NCI-H187 (cell line): ENCODE results near the gene EXOC6B.

Experiments used
- DNase-seq, 2 experiments: peaks; one replicate each; lab custom pipeline; 2025; lab: John Stamatoyannopoulos, UW

EXOC6B gene

GRCh38 chr2:72350852-72351251 lies 475.0 kb downstream of the EXOC6B start:
- DNase-seq, result no peak

- no peak for DNase-seq
These were observed 476.8 kb downstream of the EXOC6B start for GRCh38 chr2:72349016-72349415.

- no peak for DNase-seq
These were observed 478.8 kb downstream of the EXOC6B start for GRCh38 chr2:72347081-72347480.

GRCh38 chr2:72341639-72342038 lies 484.2 kb downstream of the EXOC6B start:
- DNase-seq, result no peak

- DNase-seq, result no peak
These were observed 485.2 kb downstream of the EXOC6B start for GRCh38 chr2:72340665-72341064.

GRCh38 chr2:72338076-72338475 lies 487.8 kb downstream of the EXOC6B start:
- DNase-seq, result no peak

GRCh38 chr2:72332720-72333119 lies 493.1 kb downstream of the EXOC6B start:
- no peak for DNase-seq

- DNase-seq, result no peak
These were observed 495.2 kb downstream of the EXOC6B start for GRCh38 chr2:72330652-72331051.

GRCh38 chr2:72326759-72327158 lies 499.1 kb downstream of the EXOC6B start:
- no peak for DNase-seq

- DNase-seq, result no peak
These were observed 500.0 kb downstream of the EXOC6B start for GRCh38 chr2:72325592-72326422.

GRCh38 chr2:72316774-72317173 lies 509.1 kb downstream of the EXOC6B start:
- no peak for DNase-seq

GRCh38 chr2:72300147-72300684 lies 525.6 kb downstream of the EXOC6B start:
- DNase-seq, result no peak

GRCh38 chr2:72293620-72294019 lies 532.2 kb downstream of the EXOC6B start:
- DNase-seq, result no peak

- DNase-seq, result no peak
These were observed 533.4 kb downstream of the EXOC6B start for GRCh38 chr2:72292433-72292832.

GRCh38 chr2:72291059-72291458 lies 534.8 kb downstream of the EXOC6B start:
- DNase-seq, result no peak

GRCh38 chr2:72289736-72290135 lies 536.1 kb downstream of the EXOC6B start:
- DNase-seq, result no peak

- no peak for DNase-seq
These were observed 536.5 kb downstream of the EXOC6B start for GRCh38 chr2:72289283-72289682.

GRCh38 chr2:72278046-72278445 lies 547.8 kb downstream of the EXOC6B start:
- no peak for DNase-seq

GRCh38 chr2:72276876-72277275 lies 549.0 kb downstream of the EXOC6B start:
- no peak for DNase-seq

GRCh38 chr2:72276356-72276755 lies 549.5 kb downstream of the EXOC6B start:
- DNase-seq, result no peak

- DNase-seq, result no peak
These were observed 550.7 kb downstream of the EXOC6B start for GRCh38 chr2:72275084-72275483.

GRCh38 chr2:72274380-72274797 lies 551.4 kb downstream of the EXOC6B start:
- no peak for DNase-seq

GRCh38 chr2:72273384-72273783 lies 552.4 kb downstream of the EXOC6B start:
- DNase-seq, result no peak
